Pancreas (tissue), 10 donors: ENCODE data around the gene DCTPP1. TPM values are rescaled to one million over a fixed set of nuclear protein-coding genes. Genes with fewer than 3 reads are reported as not detected.

Experiments used
- ATAC-seq, 4 donors: fragments of 200-7000 bp; cut with Tn5 transposase; one replicate each; pipeline versions ENCODE4 v1.8.0 to v1.9.1; 2020; ENCODE audit warnings: mild to moderate bottlenecking in 4 of 4, moderate library complexity in 4 of 4
- DNase-seq, 6 donors: peaks; one replicate each; pipeline ENCODE4 v3.0.0-alpha.2; 2020
- FAIRE-seq: peaks from 2 replicates; lab custom pipeline; 2012; peaks lifted over from hg19 to GRCh38; lab: Jason Lieb, UNC
- H3K27ac ChIP-seq, 4 donors: fragments of 200-600 bp; sonication (generic); 1 replicate in 3 of 4; 2 replicates in 1 of 4; pipeline versions ENCODE4 v1.5.0 to v1.8.0; 2020
- H3K27me3 ChIP-seq, 4 donors: fragments of 200-600 bp; one replicate each; pipeline ENCODE4 v1.8.0; 2021
- H3K36me3 ChIP-seq, 3 donors: fragments of 200-600 bp; sonication (generic) in 1 of 3; one replicate each; pipeline versions ENCODE4 v1.5.0 to v1.8.0; 2020 to 2021
- H3K4me1 ChIP-seq, 3 donors: fragments of 200-600 bp; one replicate each; pipeline ENCODE4 v1.8.0; 2021
- H3K4me3 ChIP-seq, 4 donors: fragments of 200-600 bp; sonication (generic) in 2 of 4; one replicate each; pipeline versions ENCODE4 v1.5.0 to v1.8.0; 2020 to 2021
- H3K9me3 ChIP-seq, 4 donors: fragments of 200-600 bp; one replicate each; pipeline ENCODE4 v1.8.0; 2021
- CTCF ChIP-seq, 4 donors: fragments of 200-600 bp; sonication (generic) in 3 of 4; IDR thresholded peaks; one replicate each; pipeline versions ENCODE4 v1.5.0 to v1.8.0; 2021; ENCODE audit warnings: antibody characterized with exemption in 4 of 4
- WGBS, 2 donors: extraction: QIAGEN DNeasy Blood & Tissue Kit; methylation state at CpG; one replicate each; pipeline ENCODE4 v1.1.7; 2013; 5-methylcytosine and 5-hydroxymethylcytosine counted together
- intact Hi-C, 3 donors: fragments of 100-400 bp; cut with DNase I; formaldehyde crosslinking; loops; one replicate each; pipeline versions ENCODE4 v1.11.1 to v1.14.2; 2022
- polyA plus RNA-seq, 2 donors: library from polyadenylated mRNA; stranded (reverse); fragments of 200-250 nt; gene quantifications; one replicate each; pipeline ENCODE4 v1.2.3, GENCODE V29; 2013
- total RNA-seq, 6 donors: library from RNA; stranded (reverse); fragmentation: NEBNext Ultra II Directional in 4 of 6; extraction: Animal tissue kit (Norgen Biotek cat#: 25700) in 4 of 6; gene quantifications; one replicate each; pipeline versions ENCODE4 v1.2.1 to v1.2.4, GENCODE V29; 2021 to 2023
- donor health status: healthy with polysubstance abuse.
- donor health status: DM: no; HTN: no; CAD: no; lungs with moderate emphysema.
- donor health status: DM: no; HTN: no; CAD: no.
- donor health status: control.
- donor health status: control.
- donor health status: Bipolar disorder and iron deficiency.
- donor health status: DM: yes; HTN: yes; CAD: no.
- donor health status: DM: no; HTN: no; CAD: no.
- donor health status: DM: no; HTN: no; CAD: no.
- donor health status: DM: yes; HTN: yes; CAD: no.

DCTPP1 gene
- total and polyA plus RNA-seq, 8 donors, result 12.2 to 20.7 (median 16.3) TPM

GRCh38 chr16:30395992-30396585 is 33.7 kb downstream of the DCTPP1 start:
- WGBS, 2 donors, result 2 to 4% methylated on average over 13 of the region's 13 CpGs
- TF ChIP-seq CTCF (IDR thresholded peaks at IDR 0.05), result no peak
- H3K4me1 ChIP-seq, result peaks cover 0 to 8% (median 6%) of the 10 kb centered on the region in 3 donors
- no peak for FAIRE-seq
- no peak for DNase-seq
- intact Hi-C loops, result no loop called here
- no peaks in the 10 kb centered on the region for H3K27me3 ChIP-seq
- peak overlapping the region; percentile 59 to 89 (median 76) for H3K4me3 ChIP-seq
- ATAC-seq, result no peak
- peaks cover 0 to 9% (median 0%) of the 10 kb centered on the region in 3 donors for H3K36me3 ChIP-seq
- H3K9me3 ChIP-seq, result no peaks in the 10 kb centered on the region
- H3K27ac ChIP-seq, result peak overlapping the region; percentile 42 to 68 (median 54)

GRCh38 chr16:30395155-30395991 is 34.5 kb downstream of the DCTPP1 start, which contains the start of gene ZNF48:
Gene ZNF48, plus strand, starts transcription at chr16:30395420. Its CDS starts 375 bp downstream, at chr16:30395795.
- Histone ChIP-seq H3K27me3 (no peaks in the 10 kb centered on the region), H3K9me3 (no peaks in the 10 kb centered on the region), H3K4me3 (peak within 1 kb of the TSS; percentile 59 to 89 (median 76)), H3K36me3 (peaks cover 0 to 9% (median 0%) of the 10 kb centered on the region in 3 donors), H3K27ac (peak within 1 kb of the TSS; percentile 42 to 68 (median 54)), H3K4me1 (peaks cover 0 to 8% (median 6%) of the 10 kb centered on the region in 3 donors)
- no peak for FAIRE-seq
- 1% methylated on average over 64 to 103 of the region's 103 CpGs for WGBS, 2 donors
- no peak for TF ChIP-seq CTCF (IDR thresholded peaks at IDR 0.05)
- ATAC-seq, result peak; percentile 94 to 97 (median 94)
- peak; percentile 88 to 97 (median 91) for DNase-seq
- intact Hi-C loops, result no loop called here

DNA sequence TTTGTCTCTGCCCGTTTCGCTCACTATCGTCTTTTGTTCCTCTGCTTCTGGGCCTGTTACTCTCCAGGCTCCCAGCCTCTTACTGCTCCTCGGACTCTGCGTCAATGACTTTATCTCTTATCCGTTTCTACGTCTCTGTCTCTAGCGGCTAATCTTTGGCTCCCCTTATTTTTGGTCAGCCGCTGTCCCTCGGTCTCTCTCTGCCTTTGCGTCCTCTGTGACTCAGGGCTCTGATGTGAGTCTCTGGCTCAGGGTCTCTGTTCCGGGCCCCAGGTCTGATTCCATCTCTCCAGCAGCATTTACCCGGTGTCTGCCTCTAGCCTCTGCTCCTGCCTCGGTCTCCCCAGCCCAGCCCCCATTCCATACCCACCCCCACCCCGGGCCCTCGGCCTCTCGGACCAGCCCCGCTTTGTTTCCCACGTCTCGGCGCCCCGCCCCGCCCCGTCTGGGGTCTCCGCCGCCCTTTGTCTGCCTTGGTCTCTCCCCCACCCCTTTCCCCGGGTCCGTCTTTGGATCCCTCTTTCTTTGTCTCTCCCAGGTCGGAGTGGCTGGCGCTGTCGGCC is 35.2 kb downstream of the DCTPP1 start:
- H3K27ac ChIP-seq, result peak overlapping the region; percentile 42 to 68 (median 54)
- peaks cover 0 to 9% (median 0%) of the 10 kb centered on the region in 3 donors for H3K36me3 ChIP-seq
- no peak for TF ChIP-seq CTCF (IDR thresholded peaks at IDR 0.05)
- intact Hi-C loops, result no loop called here
- FAIRE-seq (no peak), DNase-seq (no peak), ATAC-seq (peak; percentile 1 to 13 (median 12))
- H3K4me1 ChIP-seq, result peaks cover 0 to 8% (median 6%) of the 10 kb centered on the region in 3 donors
- H3K9me3 ChIP-seq, result no peaks in the 10 kb centered on the region
- H3K4me3 ChIP-seq, result peak overlapping the region; percentile 59 to 89 (median 76)
- WGBS, 2 donors, result 4 to 6% methylated on average over 30 to 31 of the region's 31 CpGs
- no peaks in the 10 kb centered on the region for H3K27me3 ChIP-seq

DNA sequence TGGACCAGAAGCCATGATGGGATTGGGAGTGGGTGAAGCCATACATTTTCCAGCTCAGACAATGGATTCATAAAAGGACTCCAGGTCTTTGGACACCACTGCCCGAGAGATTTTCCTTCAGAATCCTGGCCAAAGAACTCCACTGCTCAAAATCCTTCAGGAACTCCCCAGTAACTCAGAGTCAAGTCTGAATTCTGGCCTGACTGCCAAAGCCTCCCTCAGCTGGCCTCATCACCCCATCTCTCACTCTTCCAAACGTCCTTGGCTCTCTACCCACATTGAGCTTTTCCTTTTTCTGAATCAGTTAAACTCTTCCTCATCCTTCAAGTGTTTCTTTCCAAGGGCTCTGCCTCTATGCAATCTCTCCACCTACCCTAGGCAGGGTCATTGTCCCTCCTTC is 46.3 kb downstream of the DCTPP1 start:
- intact Hi-C loops, result no loop called here
- no peaks in the 10 kb centered on the region for H3K36me3 ChIP-seq
- DNase-seq, result no peak
- ATAC-seq, result no peak
- H3K9me3 ChIP-seq, result no peaks in the 10 kb centered on the region
- TF ChIP-seq CTCF (IDR thresholded peaks at IDR 0.05), result no peak
- no peak overlapping the region for H3K27ac ChIP-seq
- H3K4me1 ChIP-seq, result peaks cover 0 to 4% (median 0%) of the 10 kb centered on the region in 3 donors
- WGBS, 2 donors, result 38 to 50% methylated on average over 2 of the region's 2 CpGs
- no peaks in the 10 kb centered on the region for H3K27me3 ChIP-seq
- no peak for FAIRE-seq
- H3K4me3 ChIP-seq, result no peak overlapping the region
